ENCODE data around the gene CYP11A1. TPM values are rescaled to one million over a fixed set of nuclear protein-coding genes. Genes with fewer than 3 reads are reported as not detected.
A peak's percentile ranks its signal among the peaks of the same experiment; 100 is the strongest.

The CYP11A1 gene
- total and polyA plus RNA-seq, 10 of the 15 experiments (the other 5 are each of a cell fraction or from before 2014, with no cell fraction given): 0.11 to 1.2 (median 0.23) TPM; not detected in 5

GRCh38 chr15:74384881-74385643 lies 17.6 kb upstream of the CYP11A1 start:
- H3K4me3 ChIP-seq: peak overlapping the region; percentile 20; the same call in 1 of the 2 replicates
- BruUV-seq (replicated peaks): no TSS peak
- H3K27me3 ChIP-seq (replicated peaks in 1 of 2; ENCODE audit: control insufficient read depth in 2 of 2, insufficient read depth in 2 of 2, low read length in 1 of 2): no peaks in the 10 kb centered on the region
- peak overlapping the region; percentile 97 for H3K27ac ChIP-seq (ENCODE audit: control insufficient read depth, insufficient read depth)
- WGBS (ENCODE audit: insufficient coverage, insufficient replicate concordance, low lambda C conversion rate, missing lambda C conversion rate): 0% methylated on average over 7 of the region's 8 CpGs
- peak; percentile 99 for FAIRE-seq
- peaks cover 30% of the 10 kb centered on the region for H3K79me2 ChIP-seq (ENCODE audit: control insufficient read depth, insufficient read depth, low read length)
- ChIA-PET POLR2A (interaction anchor here (0.5 to 15.8 kb wide), 19 partner anchors 10 to 403 kb away, joined by 3 to 302 read pairs (median 4); partner anchors contain the start of genes ARID3B, SEMA7A and UBL7), SMC1A (ENCODE audit: uncharacterized antibody, unreplicated experiment) (interaction anchor here (0.6 to 21.3 kb wide), 18 partner anchors 10 to 485 kb away, joined by 3 to 544 read pairs (median 4); partner anchors contain the start of genes ARID3B, SEMA7A and UBL7), CTCF (interaction anchor here (0.9 to 21.7 kb wide), 15 partner anchors 10 to 403 kb away, joined by 3 to 655 read pairs (median 4); partner anchors contain the start of genes SEMA7A and UBL7), RAD21 (ENCODE audit: unreplicated experiment) (interaction anchor here (0.6 to 7.4 kb wide), 25 partner anchors 9 to 566 kb away, joined by 3 to 262 read pairs (median 5); partner anchors contain the start of genes ARID3B, SEMA7A and UBL7)
- peak overlapping the region; percentile 77 for H3K9ac ChIP-seq (ENCODE audit: control insufficient read depth, insufficient read depth, low read length)
- H3K9me3 ChIP-seq (replicated peaks; ENCODE audit: control insufficient read depth, insufficient read depth, low read length): no peaks in the 10 kb centered on the region
- intact Hi-C loops (cut with micrococcal nuclease; ENCODE audit: unreplicated experiment) (loop anchor here (1.0 kb wide), 1 partner anchor 9 kb away; no protein-coding TSS in a partner anchor), in situ Hi-C loops (cut with MboI) (loop anchor here (5.0 kb wide), 2 partner anchors 52 to 157 kb away; partner anchors contain the start of gene ARID3B)
- ATAC-seq: peak; percentile 82
- H3K4me2 ChIP-seq (ENCODE audit: control insufficient read depth, insufficient read depth): peak overlapping the region; percentile 81
- peaks cover 65% of the 10 kb centered on the region for H3K4me1 ChIP-seq (ENCODE audit: control insufficient read depth, insufficient read depth, low read length)
- no peaks in the 10 kb centered on the region; a peak in 1 of 4 replicates for H3K36me3 ChIP-seq (ENCODE audit: control insufficient read depth in 2 of 2, insufficient read depth in 2 of 2, low read length in 1 of 2)
- H4K20me1 ChIP-seq (ENCODE audit: control insufficient read depth, insufficient read depth): no peaks in the 10 kb centered on the region
- peak; percentile 95 for DNase-seq (ENCODE audit: low read depth, low spot score)
- H2AFZ ChIP-seq (ENCODE audit: control insufficient read depth, low read depth, low read length): no peak overlapping the region
- TF ChIP-seq RELA (IDR thresholded peaks at IDR 0.05; ENCODE audit: borderline replicate concordance, partially characterized antibody) (peak; percentile 61), TCF3 (IDR thresholded peaks at IDR 0.05; ENCODE audit: borderline replicate concordance, insufficient read depth, low read depth, low read length) (no peak), MEF2A (IDR thresholded peaks at IDR 0.05; ENCODE audit: insufficient read depth, low read depth, low read length) (peak; percentile 86), SMAD1 (IDR thresholded peaks at IDR 0.05; ENCODE audit: low read depth, partially characterized antibody) (no peak), HCFC1 (IDR thresholded peaks at IDR 0.05; ENCODE audit: low read length) (peak; percentile 32; the same call in 1 of the 2 replicates), CREM (IDR thresholded peaks at IDR 0.05; ENCODE audit: low read depth) (peak; percentile 54), E4F1 (IDR thresholded peaks at IDR 0.05; ENCODE audit: borderline replicate concordance, partially characterized antibody) (no peak), HDAC6 (IDR thresholded peaks at IDR 0.05; ENCODE audit: unreplicated experiment) (no peak), CREB1 (IDR thresholded peaks at IDR 0.05; ENCODE audit: low read depth) (no peak), SKIL (IDR thresholded peaks at IDR 0.05; ENCODE audit: low read depth, poor library complexity, severe bottlenecking) (peak; percentile 74), CHD2 (IDR thresholded peaks at IDR 0.05; ENCODE audit: borderline replicate concordance, low read depth, low read length) (0 out of 2 replicates have a peak, but pooled peaks have one; percentile 34), SUZ12 (IDR thresholded peaks at IDR 0.05; ENCODE audit: unreplicated experiment) (no peak), FOXK2 (IDR thresholded peaks at IDR 0.05) (no peak)
